ENCODE results near the gene POLDIP3.
A peak's percentile ranks its signal among the peaks of the same experiment; 100 is the strongest.
"Not testable (repeated sequence)": the region's sequence is repeated elsewhere in the genome, so short reads cannot be mapped to it uniquely, and the experiment has no call there.

Gene POLDIP3

DNA sequence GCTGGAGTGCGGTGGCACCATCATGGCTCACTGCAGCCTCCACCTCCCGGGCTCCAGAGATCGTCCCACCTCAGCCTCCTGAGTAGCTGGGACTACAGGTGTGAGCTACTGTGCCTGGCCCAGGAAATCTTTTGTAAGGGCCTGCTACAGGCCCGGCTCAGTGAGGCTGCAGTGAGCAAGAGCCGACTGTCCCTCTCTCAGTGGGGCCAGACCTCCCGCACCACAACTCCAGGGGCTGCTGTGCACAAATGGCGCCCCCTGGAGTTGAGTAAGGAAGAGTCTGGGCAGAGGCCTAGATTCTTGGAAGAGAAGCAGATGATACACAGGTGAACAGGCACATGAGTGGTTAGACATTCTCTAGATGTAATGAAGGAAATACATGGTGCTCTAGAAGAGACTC, 53.9 kb downstream of the POLDIP3 start:
- Histone ChIP-seq H3K4me2 (ENCODE audit: low read depth, low read length) (no peak overlapping the region), H3K27ac (ENCODE audit: low read length) (no peak overlapping the region), H3K27me3 (replicated peaks; ENCODE audit: insufficient read depth, low read length) (peaks cover 9% of the 10 kb centered on the region), H3K4me3 (ENCODE audit: low read length) (no peak overlapping the region), H2AFZ (ENCODE audit: low read length) (no peak overlapping the region), H3K9me2 (replicated peaks; ENCODE audit: insufficient read depth, low read length) (no peaks in the 10 kb centered on the region), H3K9ac (ENCODE audit: low read length) (no peak overlapping the region), H3K79me2 (ENCODE audit: low read length) (no peaks in the 10 kb centered on the region), H3F3A (ENCODE audit: insufficient read depth, low read length) (no peaks in the 10 kb centered on the region; the same call in 1 of the 2 replicates), H3K9me3 (replicated peaks; ENCODE audit: insufficient read depth, low read length) (no peaks in the 10 kb centered on the region), H3K36me3 (replicated peaks; ENCODE audit: insufficient read depth, low read length) (no peaks in the 10 kb centered on the region), H4K20me1 (ENCODE audit: insufficient read depth, low read length) (no peaks in the 10 kb centered on the region; the same call in 1 of the 2 replicates), H3K4me1 (ENCODE audit: low read length) (no peaks in the 10 kb centered on the region)
- no peak for DNase-seq
- TF ChIP-seq EZH2 (optimal IDR thresholded peaks at IDR 0.05; ENCODE audit: low read depth, low read length) = no peak
- TF ChIP-seq, protein P1, sequence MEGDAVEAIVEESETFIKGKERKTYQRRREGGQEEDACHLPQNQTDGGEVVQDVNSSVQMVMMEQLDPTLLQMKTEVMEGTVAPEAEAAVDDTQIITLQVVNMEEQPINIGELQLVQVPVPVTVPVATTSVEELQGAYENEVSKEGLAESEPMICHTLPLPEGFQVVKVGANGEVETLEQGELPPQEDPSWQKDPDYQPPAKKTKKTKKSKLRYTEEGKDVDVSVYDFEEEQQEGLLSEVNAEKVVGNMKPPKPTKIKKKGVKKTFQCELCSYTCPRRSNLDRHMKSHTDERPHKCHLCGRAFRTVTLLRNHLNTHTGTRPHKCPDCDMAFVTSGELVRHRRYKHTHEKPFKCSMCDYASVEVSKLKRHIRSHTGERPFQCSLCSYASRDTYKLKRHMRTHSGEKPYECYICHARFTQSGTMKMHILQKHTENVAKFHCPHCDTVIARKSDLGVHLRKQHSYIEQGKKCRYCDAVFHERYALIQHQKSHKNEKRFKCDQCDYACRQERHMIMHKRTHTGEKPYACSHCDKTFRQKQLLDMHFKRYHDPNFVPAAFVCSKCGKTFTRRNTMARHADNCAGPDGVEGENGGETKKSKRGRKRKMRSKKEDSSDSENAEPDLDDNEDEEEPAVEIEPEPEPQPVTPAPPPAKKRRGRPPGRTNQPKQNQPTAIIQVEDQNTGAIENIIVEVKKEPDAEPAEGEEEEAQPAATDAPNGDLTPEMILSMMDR (IDR thresholded peaks at IDR 0.05; ENCODE audit: low read length) = peak; percentile 49

DNA sequence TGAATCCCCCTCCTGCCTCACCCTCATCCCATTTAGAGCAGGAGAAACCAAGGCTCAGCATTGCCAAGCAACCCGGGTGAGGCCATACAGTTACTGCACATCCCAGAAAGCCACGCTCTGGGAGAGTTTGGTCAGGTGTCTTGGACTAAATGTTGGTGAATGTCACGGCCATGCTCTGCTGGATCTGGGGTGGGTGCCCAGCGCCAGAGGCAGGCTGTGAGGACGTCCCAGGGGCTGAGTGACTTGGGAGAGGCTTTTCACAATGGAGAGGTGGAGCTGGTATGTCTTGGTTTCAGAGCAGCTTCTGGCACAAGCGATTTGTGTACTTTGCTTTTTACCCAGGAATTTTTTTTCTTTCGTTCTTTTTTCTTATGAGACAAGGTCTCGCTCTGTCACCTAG, 54.3 kb downstream of the POLDIP3 start:
- H2AFZ ChIP-seq (ENCODE audit: low read length) = no peak overlapping the region
- H3K4me2 ChIP-seq (ENCODE audit: low read depth, low read length) = no peak overlapping the region
- H3K9me3 ChIP-seq (replicated peaks; ENCODE audit: insufficient read depth, low read length) = no peaks in the 10 kb centered on the region
- no peaks in the 10 kb centered on the region; the same call in 1 of the 2 replicates for H4K20me1 ChIP-seq (ENCODE audit: insufficient read depth, low read length)
- no peaks in the 10 kb centered on the region; the same call in 1 of the 2 replicates for H3F3A ChIP-seq (ENCODE audit: insufficient read depth, low read length)
- H3K9me2 ChIP-seq (replicated peaks; ENCODE audit: insufficient read depth, low read length) = no peaks in the 10 kb centered on the region
- H3K4me3 ChIP-seq (ENCODE audit: low read length) = no peak overlapping the region
- no peaks in the 10 kb centered on the region for H3K79me2 ChIP-seq (ENCODE audit: low read length)
- no peaks in the 10 kb centered on the region for H3K36me3 ChIP-seq (replicated peaks; ENCODE audit: insufficient read depth, low read length)
- TF ChIP-seq, protein P1 (IDR thresholded peaks at IDR 0.05; ENCODE audit: low read length) = no peak
- TF ChIP-seq EZH2 (optimal IDR thresholded peaks at IDR 0.05; ENCODE audit: low read depth, low read length) = no peak
- no peak for TF ChIP-seq EZH2phosphoT487 (IDR thresholded peaks at IDR 0.05; ENCODE audit: low read length)
- H3K27me3 ChIP-seq (replicated peaks; ENCODE audit: insufficient read depth, low read length) = peaks cover 9% of the 10 kb centered on the region
- no peak overlapping the region for H3K27ac ChIP-seq (ENCODE audit: low read length)
- no peaks in the 10 kb centered on the region for H3K4me1 ChIP-seq (ENCODE audit: low read length)
- H3K9ac ChIP-seq (ENCODE audit: low read length) = no peak overlapping the region
- no peak for DNase-seq

DNA sequence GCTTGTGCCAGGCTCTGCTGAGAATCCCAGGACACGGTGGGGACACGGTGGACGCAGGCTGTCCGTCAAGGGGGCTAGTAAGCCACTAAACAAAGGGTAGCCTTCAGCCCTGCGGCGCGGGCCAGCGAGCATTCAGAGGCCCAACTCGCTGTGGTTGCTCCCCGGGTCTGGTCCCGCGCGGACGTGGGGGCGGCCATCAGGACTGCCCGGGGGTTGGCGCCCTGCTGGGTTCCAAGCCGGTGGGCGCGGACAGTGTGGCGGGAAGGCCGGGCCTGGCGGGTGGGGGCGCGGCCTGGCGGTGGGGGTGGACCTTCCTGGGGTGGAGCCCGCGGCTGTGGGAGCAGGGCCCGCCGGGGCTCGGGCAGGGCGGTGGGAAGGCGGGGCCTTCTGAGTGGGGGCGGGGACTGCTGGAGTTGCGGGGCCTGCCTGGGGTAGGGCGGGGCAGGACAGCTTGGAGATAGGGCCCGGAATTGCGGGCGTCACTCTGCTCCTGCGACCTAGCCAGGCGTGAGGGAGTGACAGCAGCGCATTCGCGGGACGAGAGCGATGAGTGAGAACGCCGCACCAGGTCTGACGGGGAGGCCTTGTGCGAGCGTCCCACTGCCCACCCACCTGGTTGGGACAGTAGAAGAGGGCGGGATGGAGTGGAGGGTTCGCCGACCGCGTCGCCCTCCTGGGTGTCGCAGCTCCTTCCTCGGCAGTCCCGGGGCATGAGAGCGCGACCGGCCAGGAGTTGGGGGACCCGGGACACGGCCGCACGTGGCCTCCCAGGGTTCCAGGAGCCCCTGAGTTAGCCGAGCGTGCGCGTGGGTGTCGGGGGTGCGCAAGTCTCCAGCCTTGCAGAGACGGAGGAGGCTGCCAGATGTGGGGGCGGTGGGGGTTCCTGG, 61.0 kb downstream of the POLDIP3 start, which contains the start of gene SERHL2:
Gene SERHL2 (plus strand): TSS at position 482 of the 887 bp plus-strand sequence. CDS start 65 bp downstream, at position 547.
- no peak within 1 kb of the TSS for H3K9ac ChIP-seq (ENCODE audit: low read length)
- DNase-seq = no peak

DNA sequence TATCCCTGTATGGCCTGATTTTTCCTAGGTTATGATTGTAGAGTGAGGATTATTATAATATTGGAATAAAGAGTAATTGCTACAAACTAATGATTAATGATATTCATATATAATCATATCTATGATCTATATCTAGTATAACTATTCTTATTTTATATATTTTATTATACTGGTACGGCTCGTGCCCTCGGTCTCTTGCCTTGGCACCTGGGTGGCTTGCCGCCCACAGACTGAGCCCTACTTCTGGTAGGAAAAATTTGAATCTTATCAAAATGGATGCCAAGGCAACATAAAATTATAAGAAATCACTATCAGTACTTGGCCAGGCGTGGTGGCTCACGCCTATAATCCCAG, 62.4 kb downstream of the POLDIP3 start:
- H3K36me3 ChIP-seq (replicated peaks; ENCODE audit: insufficient read depth, low read length); H3K79me2 ChIP-seq (ENCODE audit: low read length); H3K9me3 ChIP-seq (replicated peaks; ENCODE audit: insufficient read depth, low read length); H3K9me2 ChIP-seq (replicated peaks; ENCODE audit: insufficient read depth, low read length); H2AFZ ChIP-seq (ENCODE audit: low read length); H3K9ac ChIP-seq (ENCODE audit: low read length); DNase-seq: not testable (repeated sequence)
- H3K4me1 ChIP-seq (ENCODE audit: low read length) = peaks cover 12% of the 10 kb centered on the region
- peak overlapping the region; percentile 50; the same call in 1 of the 2 replicates for H3K4me2 ChIP-seq (ENCODE audit: low read depth, low read length)
- 0 out of 2 replicates have a peak overlapping the region, but pooled peaks have one; percentile 42 for H3K4me3 ChIP-seq (ENCODE audit: low read length)
- H3F3A ChIP-seq (ENCODE audit: insufficient read depth, low read length) = peaks cover 10% of the 10 kb centered on the region
- H3K27me3 ChIP-seq (replicated peaks; ENCODE audit: insufficient read depth, low read length) = peaks cover 62% of the 10 kb centered on the region
- peak overlapping the region; percentile 50; the same call in 1 of the 2 replicates for H3K27ac ChIP-seq (ENCODE audit: low read length)
- H4K20me1 ChIP-seq (ENCODE audit: insufficient read depth, low read length) = peaks cover 16% of the 10 kb centered on the region

More for the DNA sequence above, 61.0 kb downstream of the POLDIP3 start, which contains the start of gene SERHL2:
- no peaks in the 10 kb centered on the region for H3K9me3 ChIP-seq (replicated peaks; ENCODE audit: insufficient read depth, low read length)
- H3K36me3 ChIP-seq (replicated peaks; ENCODE audit: insufficient read depth, low read length) = no peaks in the 10 kb centered on the region
- H3K27ac ChIP-seq (ENCODE audit: low read length) = no peak within 1 kb of the TSS
- H3K4me3 ChIP-seq (ENCODE audit: low read length) = no peak within 1 kb of the TSS
- TF ChIP-seq EZH2phosphoT487 (IDR thresholded peaks at IDR 0.05; ENCODE audit: low read length) = no peak
- TF ChIP-seq EZH2 (optimal IDR thresholded peaks at IDR 0.05; ENCODE audit: low read depth, low read length) = no peak
- TF ChIP-seq, protein P1 (IDR thresholded peaks at IDR 0.05; ENCODE audit: low read length) = no peak
- H3F3A ChIP-seq (ENCODE audit: insufficient read depth, low read length) = peaks cover 10% of the 10 kb centered on the region
- no peak within 1 kb of the TSS for H2AFZ ChIP-seq (ENCODE audit: low read length)
- H4K20me1 ChIP-seq (ENCODE audit: insufficient read depth, low read length) = peaks cover 16% of the 10 kb centered on the region
- H3K27me3 ChIP-seq (replicated peaks; ENCODE audit: insufficient read depth, low read length) = peaks cover 48% of the 10 kb centered on the region
- H3K9me2 ChIP-seq (replicated peaks; ENCODE audit: insufficient read depth, low read length) = no peaks in the 10 kb centered on the region
- H3K79me2 ChIP-seq (ENCODE audit: low read length) = no peaks in the 10 kb centered on the region
- no peak within 1 kb of the TSS for H3K4me2 ChIP-seq (ENCODE audit: low read depth, low read length)
- peaks cover 12% of the 10 kb centered on the region for H3K4me1 ChIP-seq (ENCODE audit: low read length)

Data from MM.1S (cell line).